ENCODE measurements around the gene DAB2IP.

Gene DAB2IP

GRCh38 chr9:121707477-121708424 lies 56.3 kb downstream of the DAB2IP start:
- FAIRE-seq: no peak

GRCh38 chr9:121708768-121709488 lies 57.5 kb downstream of the DAB2IP start:
- FAIRE-seq: no peak

GRCh38 chr9:121709798-121710197 lies 58.4 kb downstream of the DAB2IP start:
- no peak for FAIRE-seq

GRCh38 chr9:121711281-121711680 lies 59.8 kb downstream of the DAB2IP start:
- FAIRE-seq: no peak

- FAIRE-seq: no peak
These were observed 60.4 kb downstream of the DAB2IP start for GRCh38 chr9:121711797-121712196.

DNA sequence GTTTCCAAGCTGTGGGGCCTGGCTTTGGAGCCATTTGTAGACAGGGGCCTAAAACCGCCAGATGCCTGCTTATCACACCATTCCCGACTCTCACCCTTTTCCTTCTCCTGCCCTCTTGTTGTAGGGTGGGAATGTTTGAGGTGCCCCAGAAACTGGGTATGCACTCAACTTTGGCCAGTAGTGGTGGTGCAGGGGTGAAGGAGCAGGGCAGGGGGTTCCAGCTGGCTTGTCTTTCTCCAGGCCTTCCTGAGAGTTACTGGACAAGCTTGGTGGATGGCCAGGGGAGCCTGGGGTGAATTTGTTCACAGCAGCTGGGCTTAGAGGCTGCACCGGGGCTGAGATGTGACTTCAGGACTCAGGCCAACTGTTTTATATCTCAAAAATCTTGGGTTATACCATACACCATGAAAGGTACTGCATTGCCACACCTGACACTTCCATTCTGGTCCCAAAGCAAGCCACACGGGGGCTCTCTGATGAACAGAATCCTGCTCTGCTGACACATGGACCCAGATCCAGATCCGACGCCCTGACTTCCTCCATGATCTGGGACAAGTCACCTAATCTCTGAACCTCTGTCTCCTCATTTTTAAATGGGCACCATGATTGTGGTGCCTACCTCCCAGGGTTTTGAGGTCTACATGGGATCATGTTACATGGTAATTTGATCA lies 62.1 kb downstream of the DAB2IP start:
- no peak for FAIRE-seq

- no peak for FAIRE-seq
These were observed 62.8 kb downstream of the DAB2IP start for GRCh38 chr9:121714075-121714705.

GRCh38 chr9:121714873-121715272 lies 63.4 kb downstream of the DAB2IP start:
- no peak for FAIRE-seq

GRCh38 chr9:121717141-121717991 lies 65.9 kb downstream of the DAB2IP start:
- no peak for FAIRE-seq

DNA sequence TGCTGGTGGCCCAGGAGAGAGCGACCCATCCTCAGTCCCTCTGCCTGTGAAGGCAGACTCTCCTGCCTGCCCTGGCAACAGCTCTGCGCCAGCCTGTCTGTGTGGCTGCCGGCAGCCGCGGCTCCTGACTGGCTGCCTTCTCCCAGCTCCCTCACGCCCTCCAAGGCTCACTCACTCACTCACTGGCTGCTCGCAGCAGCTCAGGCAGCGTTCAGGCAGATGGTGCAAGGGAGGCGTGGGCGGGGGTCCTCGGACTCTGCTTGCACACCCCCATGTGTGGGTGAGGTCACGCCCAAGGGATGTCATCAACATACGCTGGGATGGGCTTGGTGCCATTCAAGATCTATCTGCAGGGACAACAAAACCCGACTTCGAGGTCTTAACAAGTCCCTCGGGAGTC lies 66.7 kb downstream of the DAB2IP start:
- FAIRE-seq: no peak

- no peak for FAIRE-seq
These were observed 67.1 kb downstream of the DAB2IP start for GRCh38 chr9:121718501-121718900.

DNA sequence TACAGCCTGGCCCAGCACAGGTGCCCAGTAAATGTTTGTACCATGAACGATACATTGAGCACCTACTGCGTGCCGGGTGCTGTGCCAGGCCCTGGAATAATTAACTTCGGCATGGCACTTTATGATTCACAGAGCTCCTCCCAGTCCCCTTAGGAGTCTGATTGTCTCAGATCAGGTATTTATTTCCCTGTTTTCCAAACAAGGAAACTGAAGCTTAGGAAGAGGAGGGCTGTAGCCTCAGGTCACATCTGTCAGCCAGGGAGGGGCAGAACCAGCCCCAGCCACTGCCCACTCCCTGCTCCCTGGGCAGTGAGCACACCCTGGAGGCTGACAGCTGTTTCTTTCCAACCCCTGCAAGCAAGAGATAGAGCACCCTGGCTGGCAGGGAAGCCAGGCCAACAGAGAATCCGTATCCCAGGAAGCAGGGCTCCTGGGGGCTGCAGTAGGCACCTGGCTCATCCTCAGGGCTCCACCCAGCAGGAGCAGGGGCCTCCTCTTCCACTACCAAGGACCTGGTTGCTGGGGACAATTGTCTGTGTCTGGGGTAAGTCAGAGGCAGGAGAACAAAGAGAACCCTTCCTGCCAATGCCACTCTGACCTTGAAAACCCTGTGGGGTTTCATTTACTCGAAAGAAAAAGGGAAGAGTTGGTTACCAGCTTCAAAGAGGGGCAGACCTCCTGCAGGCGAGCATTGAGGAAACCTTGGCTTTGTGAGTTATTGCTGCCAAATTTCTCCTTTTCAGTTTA lies 69.0 kb downstream of the DAB2IP start:
- FAIRE-seq: no peak

GRCh38 chr9:121721058-121721350 lies 69.6 kb downstream of the DAB2IP start:
- FAIRE-seq: no peak

DNA sequence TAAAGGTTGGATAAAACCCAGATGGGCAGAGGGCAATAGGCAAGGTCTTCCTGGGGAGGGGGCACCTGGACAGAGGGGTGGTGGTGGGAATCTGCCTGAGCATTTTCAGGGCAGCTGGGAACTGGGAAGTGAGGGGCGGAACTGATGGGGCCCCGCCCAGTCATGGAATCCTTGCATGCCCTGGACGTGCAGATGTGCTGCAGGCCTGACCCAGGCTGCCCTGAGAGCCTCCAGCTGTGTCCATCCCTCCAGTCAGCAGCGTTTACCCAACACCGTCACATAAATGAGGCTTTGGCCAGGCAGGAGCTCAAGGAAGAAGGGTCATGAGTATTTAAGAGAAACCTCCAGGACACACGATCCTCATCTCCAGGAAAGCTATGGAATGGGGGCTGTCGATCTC lies 70.3 kb downstream of the DAB2IP start:
- FAIRE-seq: no peak

GRCh38 chr9:121725008-121725775 lies 73.8 kb downstream of the DAB2IP start:
- peak; percentile 82 for FAIRE-seq

- no peak for FAIRE-seq
These were observed 76.0 kb downstream of the DAB2IP start for GRCh38 chr9:121727295-121728020.

DNA sequence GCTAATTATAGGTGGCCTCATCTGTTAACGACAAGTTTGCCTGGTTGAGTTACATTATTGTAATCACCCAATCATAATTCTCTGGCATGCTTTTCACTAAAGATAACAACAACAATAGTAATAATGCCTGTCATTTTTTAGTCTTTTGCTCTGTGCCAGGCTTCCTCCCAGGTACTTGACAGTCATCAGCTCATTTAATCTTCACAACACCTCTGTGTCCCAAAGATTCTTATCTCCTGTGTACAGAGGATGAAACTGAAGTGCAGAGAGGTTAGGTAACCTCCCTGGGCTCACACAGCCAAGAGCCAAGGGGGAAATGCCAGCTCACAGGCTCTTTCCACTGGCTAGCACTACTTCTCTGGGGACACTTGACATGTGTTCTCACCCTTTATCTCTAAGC lies 77.5 kb downstream of the DAB2IP start:
- FAIRE-seq: no peak

DNA sequence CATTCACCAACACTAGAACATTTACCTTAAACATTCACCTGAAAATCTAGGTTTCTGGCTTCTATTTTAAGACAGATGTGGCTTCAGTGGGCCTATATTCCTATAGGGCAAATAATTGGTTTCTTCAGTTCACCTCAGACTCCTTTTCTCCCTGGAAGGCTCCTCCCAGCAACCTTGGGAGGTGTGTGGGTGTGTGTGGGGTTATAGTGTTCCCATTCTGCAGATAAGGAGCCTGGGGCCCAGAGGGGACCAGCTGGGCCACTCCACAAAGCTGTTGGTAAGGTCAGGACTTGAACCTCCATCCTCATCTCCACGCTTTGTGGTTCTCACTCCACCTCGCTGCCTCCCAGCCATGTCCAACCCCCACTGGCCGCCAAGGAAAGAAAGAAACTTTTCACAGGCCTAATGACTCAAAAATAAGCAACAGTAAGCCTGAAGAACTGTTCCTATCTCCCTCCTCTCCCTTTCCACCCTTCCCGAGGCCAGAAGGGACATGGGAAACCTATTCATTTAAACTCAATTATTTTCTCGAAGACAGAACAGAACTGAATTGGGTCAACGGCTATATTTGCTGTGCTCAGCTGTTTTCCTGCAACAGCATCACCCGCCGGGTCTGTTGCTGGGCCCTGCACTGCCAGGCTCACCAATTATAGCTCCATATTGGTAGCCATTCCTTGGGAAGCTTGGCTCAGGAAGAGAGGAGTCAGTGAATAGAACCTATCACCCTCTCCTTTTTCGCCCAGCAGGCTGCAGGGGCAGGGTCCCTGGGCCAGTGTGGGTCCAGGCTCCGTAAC lies 78.5 kb downstream of the DAB2IP start:
- FAIRE-seq: no peak

DNA sequence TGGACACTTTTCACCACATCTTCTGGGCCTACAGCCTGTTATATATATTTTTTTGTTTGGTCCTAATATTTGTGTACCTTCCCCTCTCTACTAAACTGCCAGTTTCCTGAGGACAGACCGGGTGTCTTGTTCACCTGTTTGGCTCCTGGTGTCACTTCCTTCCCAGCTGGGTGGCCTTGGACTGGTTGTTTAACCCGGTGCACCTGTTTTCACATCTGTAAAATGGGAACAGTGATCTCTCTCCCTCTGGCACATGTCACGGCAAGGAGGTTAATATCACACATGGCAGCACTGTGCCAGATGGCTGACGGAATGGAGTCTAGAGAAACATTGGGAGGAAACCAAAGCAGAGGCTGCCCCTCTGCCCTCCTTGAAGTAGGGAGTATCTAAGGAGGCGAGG lies 79.7 kb downstream of the DAB2IP start:
- FAIRE-seq: no peak
